GM20431 (cell line): ENCODE measurements around the gene DPYSL5.

Source experiments
- in situ Hi-C: fragments of 300-500 bp; cut with MseI, MboI; formaldehyde crosslinking; loops from one replicate; pipeline ENCODE4 v1.15.0; 2020; ENCODE audit warnings: low sequenced_read_pairs; ENCODE audit not compliant: unreplicated experiment

DPYSL5 gene

GRCh38 chr2:26975656-26976055, 127.7 kb downstream of the DPYSL5 start:
- in situ Hi-C loops, result no loop called here

- in situ Hi-C loops, result no loop called here
Measured at GRCh38 chr2:26976237-26976636, 128.3 kb downstream of the DPYSL5 start.

GRCh38 chr2:26977012-26977411, 129.1 kb downstream of the DPYSL5 start:
- in situ Hi-C loops, result no loop called here

- in situ Hi-C loops, result no loop called here
Measured at GRCh38 chr2:26978061-26978596, 130.2 kb downstream of the DPYSL5 start.

- in situ Hi-C loops, result no loop called here
Measured at GRCh38 chr2:26979741-26980140, 131.8 kb downstream of the DPYSL5 start.

- in situ Hi-C loops, result no loop called here
Measured at GRCh38 chr2:26980971-26981370, 133.0 kb downstream of the DPYSL5 start.

GRCh38 chr2:26982102-26982742, 134.3 kb downstream of the DPYSL5 start:
- in situ Hi-C loops, result no loop called here

GRCh38 chr2:26983746-26984145, 135.8 kb downstream of the DPYSL5 start:
- in situ Hi-C loops, result no loop called here

- in situ Hi-C loops, result no loop called here
Measured at GRCh38 chr2:26985807-26986206, 137.9 kb downstream of the DPYSL5 start.

- in situ Hi-C loops, result no loop called here
Measured at GRCh38 chr2:26986576-26986975, 138.6 kb downstream of the DPYSL5 start.

- in situ Hi-C loops, result no loop called here
Measured at GRCh38 chr2:26988058-26988860, 140.3 kb downstream of the DPYSL5 start.

GRCh38 chr2:26989156-26989555, 141.2 kb downstream of the DPYSL5 start:
- in situ Hi-C loops, result no loop called here

- in situ Hi-C loops, result no loop called here
Measured at GRCh38 chr2:26991717-26992116, 143.8 kb downstream of the DPYSL5 start.

- in situ Hi-C loops, result no loop called here
Measured at GRCh38 chr2:26993768-26994167, 145.8 kb downstream of the DPYSL5 start.

- in situ Hi-C loops, result no loop called here
Measured at GRCh38 chr2:26994983-26995382, 147.1 kb downstream of the DPYSL5 start.

GRCh38 chr2:26997394-26997793, 149.5 kb downstream of the DPYSL5 start:
- in situ Hi-C loops, result no loop called here

GRCh38 chr2:26998323-26998722, 150.4 kb downstream of the DPYSL5 start:
- in situ Hi-C loops, result no loop called here
